ENCODE results near the gene ACACA.

GRCh38 chr17:37098910-37099664 is 307.5 kb downstream of the ACACA start:
- TF ChIP-seq, protein P1, sequence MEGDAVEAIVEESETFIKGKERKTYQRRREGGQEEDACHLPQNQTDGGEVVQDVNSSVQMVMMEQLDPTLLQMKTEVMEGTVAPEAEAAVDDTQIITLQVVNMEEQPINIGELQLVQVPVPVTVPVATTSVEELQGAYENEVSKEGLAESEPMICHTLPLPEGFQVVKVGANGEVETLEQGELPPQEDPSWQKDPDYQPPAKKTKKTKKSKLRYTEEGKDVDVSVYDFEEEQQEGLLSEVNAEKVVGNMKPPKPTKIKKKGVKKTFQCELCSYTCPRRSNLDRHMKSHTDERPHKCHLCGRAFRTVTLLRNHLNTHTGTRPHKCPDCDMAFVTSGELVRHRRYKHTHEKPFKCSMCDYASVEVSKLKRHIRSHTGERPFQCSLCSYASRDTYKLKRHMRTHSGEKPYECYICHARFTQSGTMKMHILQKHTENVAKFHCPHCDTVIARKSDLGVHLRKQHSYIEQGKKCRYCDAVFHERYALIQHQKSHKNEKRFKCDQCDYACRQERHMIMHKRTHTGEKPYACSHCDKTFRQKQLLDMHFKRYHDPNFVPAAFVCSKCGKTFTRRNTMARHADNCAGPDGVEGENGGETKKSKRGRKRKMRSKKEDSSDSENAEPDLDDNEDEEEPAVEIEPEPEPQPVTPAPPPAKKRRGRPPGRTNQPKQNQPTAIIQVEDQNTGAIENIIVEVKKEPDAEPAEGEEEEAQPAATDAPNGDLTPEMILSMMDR (conservative IDR thresholded peaks at IDR 0.05; ENCODE audit: low read depth, low read length), result no peak
- TF ChIP-seq EZH2 (IDR thresholded peaks at IDR 0.05; ENCODE audit: low read length, unreplicated experiment), result no peak
- no peak for TF ChIP-seq EZH2phosphoT487 (IDR thresholded peaks at IDR 0.05; ENCODE audit: borderline replicate concordance, low read length)
